ENCODE data around the gene METRNL.

DNA sequence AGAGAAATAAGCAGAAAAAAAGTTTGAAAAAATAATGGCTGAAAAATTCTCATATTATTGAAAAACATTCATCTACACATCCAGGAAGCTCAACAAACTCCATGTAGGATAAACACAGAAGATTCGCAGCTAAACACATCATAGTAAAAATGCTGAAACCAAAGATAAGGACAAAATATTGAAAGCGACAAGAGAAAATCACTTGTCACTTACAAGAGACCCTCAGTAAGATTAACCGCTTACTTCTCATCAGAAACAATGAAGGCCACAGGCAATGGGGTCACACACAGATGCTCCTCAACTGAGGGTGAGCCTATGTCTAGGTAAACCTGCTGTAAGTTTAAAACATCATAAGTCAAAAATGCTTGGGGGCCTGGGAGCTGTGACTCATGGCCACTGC lies 38.1 kb upstream of the METRNL start:
- TF ChIP-seq EZH2 (optimal IDR thresholded peaks at IDR 0.05; ENCODE audit: low read depth, low read length) (no peak), EZH2phosphoT487 (IDR thresholded peaks at IDR 0.05; ENCODE audit: low read length) (no peak)
- TF ChIP-seq, protein P1, sequence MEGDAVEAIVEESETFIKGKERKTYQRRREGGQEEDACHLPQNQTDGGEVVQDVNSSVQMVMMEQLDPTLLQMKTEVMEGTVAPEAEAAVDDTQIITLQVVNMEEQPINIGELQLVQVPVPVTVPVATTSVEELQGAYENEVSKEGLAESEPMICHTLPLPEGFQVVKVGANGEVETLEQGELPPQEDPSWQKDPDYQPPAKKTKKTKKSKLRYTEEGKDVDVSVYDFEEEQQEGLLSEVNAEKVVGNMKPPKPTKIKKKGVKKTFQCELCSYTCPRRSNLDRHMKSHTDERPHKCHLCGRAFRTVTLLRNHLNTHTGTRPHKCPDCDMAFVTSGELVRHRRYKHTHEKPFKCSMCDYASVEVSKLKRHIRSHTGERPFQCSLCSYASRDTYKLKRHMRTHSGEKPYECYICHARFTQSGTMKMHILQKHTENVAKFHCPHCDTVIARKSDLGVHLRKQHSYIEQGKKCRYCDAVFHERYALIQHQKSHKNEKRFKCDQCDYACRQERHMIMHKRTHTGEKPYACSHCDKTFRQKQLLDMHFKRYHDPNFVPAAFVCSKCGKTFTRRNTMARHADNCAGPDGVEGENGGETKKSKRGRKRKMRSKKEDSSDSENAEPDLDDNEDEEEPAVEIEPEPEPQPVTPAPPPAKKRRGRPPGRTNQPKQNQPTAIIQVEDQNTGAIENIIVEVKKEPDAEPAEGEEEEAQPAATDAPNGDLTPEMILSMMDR (IDR thresholded peaks at IDR 0.05; ENCODE audit: low read length): no peak

Measured in MM.1S (cell line).